Chondrocyte (in vitro differentiated cells): ENCODE results near the gene CACNB2. TPM values are rescaled to one million over a fixed set of nuclear protein-coding genes. Genes with fewer than 3 reads are reported as not detected.

Experiments
- DNase-seq: peaks from one replicate; pipeline ENCODE4 v3.0.0; 2021; ENCODE audit warnings: mixed read lengths, low spot score
- H3K27ac Mint-ChIP-seq: one replicate; pipeline ENCODE4 v1.8.0; 2021; ENCODE audit warnings: mild to moderate bottlenecking, moderate library complexity, mixed read lengths; ENCODE audit not compliant: unreplicated experiment
- H3K27me3 Mint-ChIP-seq: 2 replicates; pipeline ENCODE4 v1.8.0; 2021; ENCODE audit warnings: low read depth, mixed read lengths
- H3K36me3 Mint-ChIP-seq: 2 replicates; pipeline ENCODE4 v1.8.0; 2021; ENCODE audit warnings: low read depth, mixed read lengths
- H3K4me1 Mint-ChIP-seq: 2 replicates; pipeline ENCODE4 v1.8.0; 2021; ENCODE audit warnings: low read depth, mild to moderate bottlenecking, mixed read lengths
- H3K4me3 Mint-ChIP-seq: one replicate; pipeline ENCODE4 v1.8.0; 2021; ENCODE audit warnings: mild to moderate bottlenecking, moderate library complexity, mixed read lengths; ENCODE audit not compliant: unreplicated experiment
- H3K9me3 Mint-ChIP-seq: 2 replicates; pipeline ENCODE4 v1.8.0; 2021; ENCODE audit warnings: low read depth, mixed read lengths
- total RNA-seq: library from RNA; stranded (reverse); gene quantifications from 3 replicates; pipeline ENCODE4 v1.2.1, GENCODE V29; 2021
- TF ChIP-seq, protein P1 (sequence below): fragments of 200-600 bp; sonication (generic); IDR thresholded peaks from 2 replicates; pipeline ENCODE4 v1.5.0; 2021; ENCODE audit warnings: antibody characterized with exemption, mild to moderate bottlenecking, moderate library complexity

The CACNB2 gene
- total RNA-seq, 1 donor from 2014 or later, result 0.25 TPM

DNA sequence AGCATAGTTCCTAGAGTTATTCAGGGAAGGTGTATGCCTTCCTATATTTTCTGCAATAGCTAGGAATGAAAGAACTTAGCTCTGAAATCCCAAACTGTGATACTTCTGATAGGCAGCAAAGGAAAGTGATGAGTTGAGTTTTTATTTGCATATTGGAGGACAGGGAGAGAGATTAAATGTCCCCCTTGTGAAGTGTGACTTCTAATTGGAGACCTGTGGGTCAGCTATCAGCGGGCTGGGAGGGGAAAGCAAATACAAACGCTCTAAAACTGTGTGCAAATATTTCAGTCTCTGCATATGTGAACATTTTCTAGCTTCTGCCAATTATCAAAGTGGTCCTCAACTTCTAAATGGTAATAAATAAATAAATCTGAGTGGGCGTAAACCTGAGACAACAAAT is 203.3 kb downstream of the CACNB2 start:
- Mint-ChIP-seq H3K9me3 (no peaks in the 10 kb centered on the region), H3K27me3 (peaks cover 3% of the 10 kb centered on the region), H3K27ac (no peak overlapping the region), H3K36me3 (no peaks in the 10 kb centered on the region), H3K4me1 (no peaks in the 10 kb centered on the region), H3K4me3 (no peak overlapping the region)
- TF ChIP-seq, protein P1, sequence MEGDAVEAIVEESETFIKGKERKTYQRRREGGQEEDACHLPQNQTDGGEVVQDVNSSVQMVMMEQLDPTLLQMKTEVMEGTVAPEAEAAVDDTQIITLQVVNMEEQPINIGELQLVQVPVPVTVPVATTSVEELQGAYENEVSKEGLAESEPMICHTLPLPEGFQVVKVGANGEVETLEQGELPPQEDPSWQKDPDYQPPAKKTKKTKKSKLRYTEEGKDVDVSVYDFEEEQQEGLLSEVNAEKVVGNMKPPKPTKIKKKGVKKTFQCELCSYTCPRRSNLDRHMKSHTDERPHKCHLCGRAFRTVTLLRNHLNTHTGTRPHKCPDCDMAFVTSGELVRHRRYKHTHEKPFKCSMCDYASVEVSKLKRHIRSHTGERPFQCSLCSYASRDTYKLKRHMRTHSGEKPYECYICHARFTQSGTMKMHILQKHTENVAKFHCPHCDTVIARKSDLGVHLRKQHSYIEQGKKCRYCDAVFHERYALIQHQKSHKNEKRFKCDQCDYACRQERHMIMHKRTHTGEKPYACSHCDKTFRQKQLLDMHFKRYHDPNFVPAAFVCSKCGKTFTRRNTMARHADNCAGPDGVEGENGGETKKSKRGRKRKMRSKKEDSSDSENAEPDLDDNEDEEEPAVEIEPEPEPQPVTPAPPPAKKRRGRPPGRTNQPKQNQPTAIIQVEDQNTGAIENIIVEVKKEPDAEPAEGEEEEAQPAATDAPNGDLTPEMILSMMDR, result no peak
- no peak for DNase-seq

DNA sequence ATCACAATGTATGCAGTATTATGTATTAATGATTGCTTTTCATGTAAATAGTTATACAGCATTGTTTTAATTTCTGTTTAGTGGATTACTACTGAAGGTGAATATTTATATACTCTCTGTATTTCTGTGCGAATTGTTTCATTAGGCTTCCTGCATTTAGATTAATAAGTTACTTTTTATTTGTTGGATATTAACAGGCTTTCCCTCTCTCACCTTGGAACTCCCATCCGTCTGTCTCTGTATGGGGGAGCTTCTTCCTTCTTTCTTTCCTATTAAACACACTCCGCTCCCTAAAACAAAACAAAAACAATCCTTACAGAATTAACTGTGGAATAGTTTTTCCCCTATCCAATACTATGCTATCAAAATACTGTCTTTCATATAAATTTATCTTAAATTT is 205.1 kb downstream of the CACNB2 start:
- Mint-ChIP-seq H3K27me3 (peaks cover 3% of the 10 kb centered on the region), H3K4me1 (no peaks in the 10 kb centered on the region), H3K27ac (no peak overlapping the region), H3K4me3 (no peak overlapping the region), H3K9me3 (no peaks in the 10 kb centered on the region), H3K36me3 (no peaks in the 10 kb centered on the region)
- TF ChIP-seq, protein P1, result no peak
- DNase-seq, result no peak

DNA sequence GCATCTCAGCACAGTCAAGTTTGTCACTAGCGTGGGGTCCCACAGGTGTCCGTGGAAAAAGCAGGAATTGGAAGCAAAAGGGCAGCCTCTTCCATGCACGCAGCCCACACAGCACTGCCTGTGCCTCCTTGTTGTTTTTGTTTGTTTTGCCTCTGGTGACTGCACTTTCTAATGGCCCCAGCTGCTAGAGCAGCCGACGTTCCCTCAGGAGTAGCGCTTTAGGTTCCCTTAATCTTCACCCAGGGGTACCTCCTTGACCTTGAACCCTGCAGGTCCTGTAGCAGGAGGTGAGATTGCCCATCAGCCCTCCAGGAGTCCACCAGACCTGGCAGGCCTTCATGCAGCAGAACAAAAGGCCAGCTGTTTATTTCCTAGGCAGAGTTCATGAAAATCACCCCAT is 210.1 kb downstream of the CACNB2 start:
- Mint-ChIP-seq H3K27me3 (peaks cover 13% of the 10 kb centered on the region), H3K4me3 (no peak overlapping the region), H3K27ac (no peak overlapping the region), H3K4me1 (no peaks in the 10 kb centered on the region), H3K36me3 (no peaks in the 10 kb centered on the region), H3K9me3 (no peaks in the 10 kb centered on the region)
- no peak for DNase-seq
- TF ChIP-seq, protein P1, result no peak

DNA sequence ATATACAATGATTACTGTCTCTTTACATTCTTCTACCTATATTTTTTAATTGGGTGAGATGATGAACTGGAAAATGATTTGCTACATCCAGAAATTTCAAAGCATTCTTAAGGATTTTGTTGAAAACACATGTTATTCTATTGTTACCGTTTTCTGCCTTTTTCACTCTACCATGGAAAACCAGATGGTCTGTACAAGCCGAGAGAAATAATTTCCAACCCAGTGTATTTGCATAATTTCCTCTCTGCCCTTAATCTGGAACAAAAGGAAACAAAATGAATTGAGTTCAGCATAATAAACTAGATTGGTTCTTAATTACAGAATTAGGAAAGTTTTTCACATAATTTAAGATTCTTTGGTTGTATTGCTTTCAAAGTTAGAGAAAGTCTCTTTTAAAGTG is 211.2 kb downstream of the CACNB2 start:
- TF ChIP-seq, protein P1, result no peak
- Mint-ChIP-seq H3K4me3 (no peak overlapping the region), H3K27me3 (peaks cover 13% of the 10 kb centered on the region), H3K4me1 (no peaks in the 10 kb centered on the region), H3K27ac (no peak overlapping the region), H3K9me3 (no peaks in the 10 kb centered on the region), H3K36me3 (no peaks in the 10 kb centered on the region)
- no peak for DNase-seq

DNA sequence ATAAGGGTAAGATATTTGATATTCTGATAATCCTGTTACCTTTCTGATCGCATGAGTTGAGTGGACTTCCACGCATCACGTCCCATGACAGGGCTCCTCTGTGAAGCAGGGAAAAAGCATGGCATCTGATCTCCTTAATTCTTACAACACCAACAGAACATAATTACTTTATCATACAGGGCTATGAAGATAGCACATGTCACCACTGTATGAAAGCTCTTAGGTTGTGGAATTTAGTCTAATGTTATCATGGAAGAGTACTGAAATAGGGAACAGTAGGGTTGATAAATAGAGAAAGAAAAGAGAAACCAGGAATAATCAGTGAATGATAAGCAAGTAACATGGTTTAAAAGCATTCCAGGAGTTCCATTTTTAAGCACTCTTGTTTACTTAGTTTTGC is 212.0 kb downstream of the CACNB2 start:
- Mint-ChIP-seq H3K27ac (no peak overlapping the region), H3K36me3 (no peaks in the 10 kb centered on the region), H3K27me3 (peaks cover 13% of the 10 kb centered on the region), H3K4me1 (no peaks in the 10 kb centered on the region), H3K9me3 (no peaks in the 10 kb centered on the region), H3K4me3 (no peak overlapping the region)
- DNase-seq, result no peak
- TF ChIP-seq, protein P1, result no peak
